ENCODE data around the gene VILL.

The VILL gene

GRCh38 chr3:38036906-38037305 is 46.3 kb downstream of the VILL start:
- Histone ChIP-seq H4K20me1 (ENCODE audit: insufficient read depth) (no peaks in the 10 kb centered on the region), H3K4me1 (ENCODE audit: low read depth, poor library complexity, severe bottlenecking) (no peaks in the 10 kb centered on the region), H3K9ac (no peak overlapping the region), H3K4me2 (no peak overlapping the region), H3K4me3 (IDR thresholded peaks at IDR 0.05; ENCODE audit: insufficient read depth, low read depth, low read length) (no peak overlapping the region), H3K79me2 (ENCODE audit: insufficient read depth, low read depth) (no peaks in the 10 kb centered on the region), H2AFZ (ENCODE audit: low read depth) (no peak overlapping the region), H3K27ac (no peak overlapping the region), H3K27me3 (ENCODE audit: insufficient read depth, low read depth) (no peaks in the 10 kb centered on the region), H3K36me3 (ENCODE audit: insufficient read depth) (no peaks in the 10 kb centered on the region)
- no peak for TF ChIP-seq CTCF (conservative IDR thresholded peaks at IDR 0.05; ENCODE audit: low read depth, low read length)

GRCh38 chr3:38038447-38038911 is 47.9 kb downstream of the VILL start:
- Histone ChIP-seq H3K9ac (no peak overlapping the region), H4K20me1 (ENCODE audit: insufficient read depth) (no peaks in the 10 kb centered on the region), H3K79me2 (ENCODE audit: insufficient read depth, low read depth) (no peaks in the 10 kb centered on the region), H3K4me2 (peak overlapping the region; percentile 29; the same call in 1 of the 2 replicates), H2AFZ (ENCODE audit: low read depth) (peak overlapping the region; percentile 24; the same call in 1 of the 2 replicates), H3K27me3 (ENCODE audit: insufficient read depth, low read depth) (no peaks in the 10 kb centered on the region), H3K4me3 (IDR thresholded peaks at IDR 0.05; ENCODE audit: insufficient read depth, low read depth, low read length) (no peak overlapping the region), H3K27ac (no peak overlapping the region), H3K4me1 (ENCODE audit: low read depth, poor library complexity, severe bottlenecking) (no peaks in the 10 kb centered on the region), H3K36me3 (ENCODE audit: insufficient read depth) (no peaks in the 10 kb centered on the region)
- TF ChIP-seq CTCF (conservative IDR thresholded peaks at IDR 0.05; ENCODE audit: low read depth, low read length) = no peak

GRCh38 chr3:38039101-38039898 is 48.7 kb downstream of the VILL start, which contains the start of gene DLEC1:
DLEC1 (plus strand) TSS chr3:38039208; CDS start chr3:38039226, 18 bp downstream.
- H3K4me1 ChIP-seq (ENCODE audit: low read depth, poor library complexity, severe bottlenecking) = no peaks in the 10 kb centered on the region
- peak within 1 kb of the TSS; percentile 29; the same call in 1 of the 2 replicates for H3K4me2 ChIP-seq
- no peaks in the 10 kb centered on the region for H3K36me3 ChIP-seq (ENCODE audit: insufficient read depth)
- H3K27ac ChIP-seq = no peak within 1 kb of the TSS
- no peak within 1 kb of the TSS for H3K9ac ChIP-seq
- H3K4me3 ChIP-seq (IDR thresholded peaks at IDR 0.05; ENCODE audit: insufficient read depth, low read depth, low read length) = no peak within 1 kb of the TSS
- no peak for TF ChIP-seq CTCF (conservative IDR thresholded peaks at IDR 0.05; ENCODE audit: low read depth, low read length)
- H2AFZ ChIP-seq (ENCODE audit: low read depth) = peak within 1 kb of the TSS; percentile 24; the same call in 1 of the 2 replicates
- H3K27me3 ChIP-seq (ENCODE audit: insufficient read depth, low read depth) = no peaks in the 10 kb centered on the region
- H4K20me1 ChIP-seq (ENCODE audit: insufficient read depth) = no peaks in the 10 kb centered on the region
- no peaks in the 10 kb centered on the region for H3K79me2 ChIP-seq (ENCODE audit: insufficient read depth, low read depth)

GRCh38 chr3:38039899-38040261 is 49.3 kb downstream of the VILL start:
- no peak overlapping the region for H3K9ac ChIP-seq
- no peak overlapping the region for H3K4me3 ChIP-seq (IDR thresholded peaks at IDR 0.05; ENCODE audit: insufficient read depth, low read depth, low read length)
- no peak for TF ChIP-seq CTCF (conservative IDR thresholded peaks at IDR 0.05; ENCODE audit: low read depth, low read length)
- no peaks in the 10 kb centered on the region for H3K27me3 ChIP-seq (ENCODE audit: insufficient read depth, low read depth)
- no peak overlapping the region for H2AFZ ChIP-seq (ENCODE audit: low read depth)
- no peaks in the 10 kb centered on the region for H3K79me2 ChIP-seq (ENCODE audit: insufficient read depth, low read depth)
- H3K4me2 ChIP-seq = no peak overlapping the region
- H3K27ac ChIP-seq = no peak overlapping the region
- H4K20me1 ChIP-seq (ENCODE audit: insufficient read depth) = no peaks in the 10 kb centered on the region
- no peaks in the 10 kb centered on the region for H3K4me1 ChIP-seq (ENCODE audit: low read depth, poor library complexity, severe bottlenecking)
- no peaks in the 10 kb centered on the region for H3K36me3 ChIP-seq (ENCODE audit: insufficient read depth)
